ENCODE data around the gene TRABD2B. TPM values are rescaled to one million over a fixed set of nuclear protein-coding genes. Genes with fewer than 3 reads are reported as not detected.

TRABD2B gene
- total RNA-seq, 1 experiment from 2014 or later, result not detected

GRCh38 chr1:47924270-47925048 lies 72.7 kb downstream of the TRABD2B start:
- TF ChIP-seq EZH2 (IDR thresholded peaks at IDR 0.05; ENCODE audit: borderline replicate concordance, low read depth, low read length, poor library complexity, severe bottlenecking) (no peak), CTCF (conservative IDR thresholded peaks at IDR 0.05; ENCODE audit: low read depth, low read length) (no peak)
- no peak for DNase-seq (ENCODE audit: low spot score)
- H3K36me3 ChIP-seq (ENCODE audit: insufficient read depth, low read length, poor library complexity, severe bottlenecking), result no peaks in the 10 kb centered on the region
- no peaks in the 10 kb centered on the region for H3K9me3 ChIP-seq (ENCODE audit: low read depth, low read length, poor library complexity, severe bottlenecking)
- no TSS peak for BruUV-seq (replicated peaks)
- no peak overlapping the region for H3K27ac ChIP-seq (ENCODE audit: low read depth, low read length, poor library complexity, severe bottlenecking)
- POLR2A ChIA-PET (ENCODE audit: low non-redundant PET), result no interaction called here
- no peaks in the 10 kb centered on the region for H3K27me3 ChIP-seq (replicated peaks; ENCODE audit: insufficient read depth, low read depth, low read length, poor library complexity)
- no peaks in the 10 kb centered on the region for H3K4me1 ChIP-seq (ENCODE audit: insufficient read depth, low read length, poor library complexity, severe bottlenecking)
- intact Hi-C loops (cut with micrococcal nuclease; ENCODE audit: unreplicated experiment), result no loop called here
- CTCF ChIA-PET, result no interaction called here
- H3K4me3 ChIP-seq (ENCODE audit: low read depth, low read length, poor library complexity, severe bottlenecking), result no peak overlapping the region

GRCh38 chr1:47921935-47922415 lies 75.2 kb downstream of the TRABD2B start:
- Histone ChIP-seq H3K36me3 (ENCODE audit: insufficient read depth, low read length, poor library complexity, severe bottlenecking) (no peaks in the 10 kb centered on the region), H3K9me3 (ENCODE audit: low read depth, low read length, poor library complexity, severe bottlenecking) (no peaks in the 10 kb centered on the region), H3K27ac (ENCODE audit: low read depth, low read length, poor library complexity, severe bottlenecking) (no peak overlapping the region), H3K4me1 (ENCODE audit: insufficient read depth, low read length, poor library complexity, severe bottlenecking) (peaks cover 6% of the 10 kb centered on the region), H3K27me3 (replicated peaks; ENCODE audit: insufficient read depth, low read depth, low read length, poor library complexity) (no peaks in the 10 kb centered on the region), H3K4me3 (ENCODE audit: low read depth, low read length, poor library complexity, severe bottlenecking) (no peak overlapping the region)
- BruUV-seq (replicated peaks), result no TSS peak
- intact Hi-C loops (cut with micrococcal nuclease; ENCODE audit: unreplicated experiment), result no loop called here
- POLR2A ChIA-PET (ENCODE audit: low non-redundant PET), result no interaction called here
- DNase-seq (ENCODE audit: low spot score), result no peak
- CTCF ChIA-PET, result no interaction called here
- no peak for TF ChIP-seq EZH2 (IDR thresholded peaks at IDR 0.05; ENCODE audit: borderline replicate concordance, low read depth, low read length, poor library complexity, severe bottlenecking)
- TF ChIP-seq CTCF (conservative IDR thresholded peaks at IDR 0.05; ENCODE audit: low read depth, low read length), result no peak

GRCh38 chr1:47919113-47919833 lies 77.9 kb downstream of the TRABD2B start:
- H3K27ac ChIP-seq (ENCODE audit: low read depth, low read length, poor library complexity, severe bottlenecking), result no peak overlapping the region
- ChIA-PET POLR2A (ENCODE audit: low non-redundant PET) (no interaction called here), CTCF (no interaction called here)
- TF ChIP-seq EZH2 (IDR thresholded peaks at IDR 0.05; ENCODE audit: borderline replicate concordance, low read depth, low read length, poor library complexity, severe bottlenecking) (no peak), CTCF (conservative IDR thresholded peaks at IDR 0.05; ENCODE audit: low read depth, low read length) (no peak)
- H3K9me3 ChIP-seq (ENCODE audit: low read depth, low read length, poor library complexity, severe bottlenecking), result no peaks in the 10 kb centered on the region
- no peaks in the 10 kb centered on the region for H3K36me3 ChIP-seq (ENCODE audit: insufficient read depth, low read length, poor library complexity, severe bottlenecking)
- intact Hi-C loops (cut with micrococcal nuclease; ENCODE audit: unreplicated experiment), result no loop called here
- no peak for DNase-seq (ENCODE audit: low spot score)
- BruUV-seq (replicated peaks), result no TSS peak
- no peaks in the 10 kb centered on the region for H3K27me3 ChIP-seq (replicated peaks; ENCODE audit: insufficient read depth, low read depth, low read length, poor library complexity)
- peaks cover 6% of the 10 kb centered on the region for H3K4me1 ChIP-seq (ENCODE audit: insufficient read depth, low read length, poor library complexity, severe bottlenecking)
- H3K4me3 ChIP-seq (ENCODE audit: low read depth, low read length, poor library complexity, severe bottlenecking), result no peak overlapping the region

Measured in A673 (cell line).